NCI-H526 (cell line): ENCODE results near the gene PEF1.
A peak's percentile ranks its signal among the peaks of the same experiment; 100 is the strongest.

Experiments
- DNase-seq, 2 experiments: peaks; one replicate each; lab custom pipeline; 2025; lab: John Stamatoyannopoulos, UW

PEF1 gene

GRCh38 chr1:31627930-31628559, 16.6 kb downstream of the PEF1 start:
- DNase-seq = no peak

GRCh38 chr1:31627301-31627929, 17.3 kb downstream of the PEF1 start:
- DNase-seq = no peak

- no peak for DNase-seq
Observed at GRCh38 chr1:31626223-31627207, 18.2 kb downstream of the PEF1 start.

GRCh38 chr1:31625561-31626222, 19.0 kb downstream of the PEF1 start:
- DNase-seq = no peak

- DNase-seq = no peak
Observed at GRCh38 chr1:31624731-31625514, 19.8 kb downstream of the PEF1 start.

- no peak for DNase-seq
Observed at GRCh38 chr1:31624309-31624708, 20.4 kb downstream of the PEF1 start.

- DNase-seq = no peak
Observed at GRCh38 chr1:31623365-31623764, 21.3 kb downstream of the PEF1 start.

GRCh38 chr1:31621847-31622730, 22.6 kb downstream of the PEF1 start:
- no peak for DNase-seq

- DNase-seq = no peak
Observed at GRCh38 chr1:31621498-31621820, 23.2 kb downstream of the PEF1 start.

- no peak for DNase-seq
Observed at GRCh38 chr1:31620631-31621497, 23.8 kb downstream of the PEF1 start.

- peak in 1 of 2 experiments; percentile 51 for DNase-seq
Observed at GRCh38 chr1:31618916-31619846, 25.5 kb downstream of the PEF1 start.

- DNase-seq = peak; percentile 39 to 73
Observed at GRCh38 chr1:31617916-31618746, 26.5 kb downstream of the PEF1 start.

GRCh38 chr1:31617218-31617915, 27.3 kb downstream of the PEF1 start, which contains the start of gene HCRTR1:
TSS of gene HCRTR1 (plus strand) at chr1:31617689. CDS start at chr1:31619193, 1,504 bp downstream.
- peak in 1 of 2 experiments; percentile 17 for DNase-seq

- no peak for DNase-seq
Observed at GRCh38 chr1:31615939-31616338, 28.7 kb downstream of the PEF1 start.

- no peak for DNase-seq
Observed at GRCh38 chr1:31615414-31615813, 29.3 kb downstream of the PEF1 start.

- DNase-seq = no peak
Observed at GRCh38 chr1:31614414-31615005, 30.2 kb downstream of the PEF1 start.
